ENCODE measurements around the gene RINL. TPM values are rescaled to one million over a fixed set of nuclear protein-coding genes. Genes with fewer than 3 reads are reported as not detected.

RINL gene
- total and polyA plus RNA-seq, 9 donors, result 1.1 to 4.7 (median 2.6) TPM

GRCh38 chr19:38838986-38839761 is 38.9 kb downstream of the RINL start:
- TF ChIP-seq CTCF (IDR thresholded peaks at IDR 0.05) (no peak), EP300 (IDR thresholded peaks at IDR 0.05) (no peak), POLR2A (IDR thresholded peaks at IDR 0.05) (no peak)
- H3K27ac ChIP-seq, result no peak overlapping the region
- H3K4me1 ChIP-seq (ENCODE audit: insufficient read depth), result no peaks in the 10 kb centered on the region
- intact Hi-C loops (cut with DNase I), result loop anchor here in 1 of 4 donors (10.0 kb wide), 1 partner anchor 194 kb away; the partner anchor contains the start of gene ACTN4
- no peak for DNase-seq
- no peaks in the 10 kb centered on the region for H3K36me3 ChIP-seq
- WGBS, 3 donors, result 81 to 82% (median 82%) methylated on average over 12 of the region's 12 CpGs
- no peaks in the 10 kb centered on the region for H3K27me3 ChIP-seq
- no peak overlapping the region for H3K4me3 ChIP-seq
- H3K9me3 ChIP-seq, result no peaks in the 10 kb centered on the region

GRCh38 chr19:38838208-38838985 is 39.7 kb downstream of the RINL start:
- H3K36me3 ChIP-seq, result no peaks in the 10 kb centered on the region

DNA sequence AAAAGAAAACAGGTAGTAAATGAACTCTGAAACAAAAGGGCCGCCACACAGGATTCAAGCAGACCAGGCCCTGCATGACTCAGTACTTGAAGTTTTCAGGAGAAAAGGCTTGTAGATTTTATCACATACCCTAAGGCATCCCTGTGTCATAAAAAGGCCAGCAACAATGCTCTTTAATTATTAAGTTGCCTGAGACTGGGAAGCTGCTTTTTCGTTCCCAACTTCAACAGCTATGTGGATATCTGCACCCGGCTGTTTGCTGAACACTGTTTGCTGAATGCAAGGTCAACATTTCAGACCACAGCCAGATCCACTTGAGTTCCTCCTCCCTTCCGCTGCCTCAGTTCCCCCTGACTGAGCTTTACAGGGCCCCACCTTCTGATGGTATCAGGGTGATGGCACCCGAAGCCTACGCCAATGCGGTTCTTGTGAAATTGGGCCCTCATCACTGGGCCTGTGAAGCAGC is 40.4 kb downstream of the RINL start:
- H3K9me3 ChIP-seq, result no peaks in the 10 kb centered on the region
- no peak overlapping the region for H3K27ac ChIP-seq
- DNase-seq, result no peak
- intact Hi-C loops (cut with DNase I), result loop anchor here in 1 of 4 donors (10.0 kb wide), 1 partner anchor 193 kb away; the partner anchor contains the start of gene ACTN4
- no peaks in the 10 kb centered on the region for H3K36me3 ChIP-seq
- H3K4me1 ChIP-seq (ENCODE audit: insufficient read depth), result no peaks in the 10 kb centered on the region
- H3K27me3 ChIP-seq, result no peaks in the 10 kb centered on the region
- no peak overlapping the region for H3K4me3 ChIP-seq
- TF ChIP-seq EP300 (IDR thresholded peaks at IDR 0.05) (no peak), CTCF (IDR thresholded peaks at IDR 0.05) (no peak), POLR2A (IDR thresholded peaks at IDR 0.05) (no peak)
- WGBS, 3 donors, result 66 to 82% (median 80%) methylated on average over 7 of the region's 7 CpGs

More at GRCh38 chr19:38838208-38838985, 39.7 kb downstream of the RINL start:
- Histone ChIP-seq H3K27ac (no peak overlapping the region), H3K4me1 (ENCODE audit: insufficient read depth) (no peaks in the 10 kb centered on the region), H3K4me3 (no peak overlapping the region), H3K9me3 (no peaks in the 10 kb centered on the region), H3K27me3 (no peaks in the 10 kb centered on the region)
- no peak for DNase-seq
- intact Hi-C loops (cut with DNase I), result loop anchor here in 1 of 4 donors (10.0 kb wide), 1 partner anchor 194 kb away; the partner anchor contains the start of gene ACTN4
- 74 to 82% (median 77%) methylated on average over 19 of the region's 19 CpGs for WGBS, 3 donors
- no peak for TF ChIP-seq POLR2A (IDR thresholded peaks at IDR 0.05)
- no peak for TF ChIP-seq EP300 (IDR thresholded peaks at IDR 0.05)
- TF ChIP-seq CTCF (IDR thresholded peaks at IDR 0.05), result no peak

DNA sequence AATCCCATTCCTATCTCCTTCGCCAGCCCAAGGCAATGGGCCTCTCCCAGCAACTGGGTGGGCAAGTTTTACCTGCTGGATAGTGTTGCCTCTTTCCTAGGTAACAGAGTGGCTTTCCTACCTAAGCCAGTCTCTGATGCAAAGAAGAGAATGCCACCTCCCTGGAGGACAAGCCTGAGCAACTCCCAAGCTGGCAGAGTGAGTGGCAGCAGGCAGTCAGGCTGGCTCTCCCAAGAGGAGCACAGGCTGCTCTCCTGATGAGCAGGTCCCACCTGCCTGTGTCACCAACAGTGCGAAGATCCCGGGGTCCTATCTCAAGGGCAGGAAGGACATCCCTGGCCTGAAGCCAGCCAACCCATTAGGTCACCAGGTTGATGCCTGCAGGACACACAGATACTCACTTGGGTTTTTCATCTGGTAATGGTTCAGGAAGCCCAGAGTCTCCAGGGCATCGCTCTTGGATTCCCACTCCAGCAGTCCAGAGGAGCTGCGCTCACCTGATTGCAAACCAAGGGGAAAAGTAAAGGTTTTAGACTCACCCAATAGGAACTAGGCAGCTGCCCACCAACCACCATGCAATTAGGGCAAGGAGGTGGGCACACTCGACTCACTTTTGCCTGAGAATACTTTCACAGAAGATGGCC is 41.0 kb downstream of the RINL start:
- TF ChIP-seq EP300 (IDR thresholded peaks at IDR 0.05) (no peak), CTCF (IDR thresholded peaks at IDR 0.05) (no peak), POLR2A (IDR thresholded peaks at IDR 0.05) (no peak)
- peak in 1 of 5 donors; percentile 32 for DNase-seq
- H3K27ac ChIP-seq, result no peak overlapping the region
- no peaks in the 10 kb centered on the region for H3K27me3 ChIP-seq
- no peaks in the 10 kb centered on the region for H3K36me3 ChIP-seq
- no peaks in the 10 kb centered on the region for H3K9me3 ChIP-seq
- intact Hi-C loops (cut with DNase I), result loop anchor here in 1 of 4 donors (10.0 kb wide), 1 partner anchor 192 kb away; the partner anchor contains the start of gene ACTN4
- peaks cover 4% of the 10 kb centered on the region for H3K4me1 ChIP-seq (ENCODE audit: insufficient read depth)
- WGBS, 3 donors, result 70 to 83% (median 81%) methylated on average over 6 of the region's 6 CpGs
- H3K4me3 ChIP-seq, result no peak overlapping the region

Data from ovary (tissue), 9 donors.